ENCODE results near the gene UBAC2.

Gene UBAC2

GRCh38 chr13:99250982-99251825, 50.5 kb downstream of the UBAC2 start:
- DNase-seq, result no peak

- DNase-seq, result no peak
Observed at GRCh38 chr13:99251921-99252320, 51.3 kb downstream of the UBAC2 start.

- DNase-seq, result no peak
Observed at GRCh38 chr13:99254830-99255229, 54.2 kb downstream of the UBAC2 start.

- DNase-seq, result no peak
Observed at GRCh38 chr13:99255271-99255670, 54.6 kb downstream of the UBAC2 start.

GRCh38 chr13:99256283-99256682, 55.6 kb downstream of the UBAC2 start:
- DNase-seq, result no peak

- no peak for DNase-seq
Observed at GRCh38 chr13:99256709-99257108, 56.1 kb downstream of the UBAC2 start.

GRCh38 chr13:99257291-99257690, 56.6 kb downstream of the UBAC2 start:
- DNase-seq, result no peak

- no peak for DNase-seq
Observed at GRCh38 chr13:99258210-99258860, 57.7 kb downstream of the UBAC2 start, which contains the start of gene GPR18. GPR18 (minus strand) TSS chr13:99258379; CDS start chr13:99255872, 2,507 bp downstream.

GRCh38 chr13:99258946-99259345, 58.3 kb downstream of the UBAC2 start:
- DNase-seq, result no peak

GRCh38 chr13:99260216-99260615, 59.6 kb downstream of the UBAC2 start:
- no peak for DNase-seq

- DNase-seq, result no peak
Observed at GRCh38 chr13:99261059-99261458, 60.4 kb downstream of the UBAC2 start.

GRCh38 chr13:99263126-99263785, 62.6 kb downstream of the UBAC2 start:
- no peak for DNase-seq

GRCh38 chr13:99264051-99264450, 63.4 kb downstream of the UBAC2 start:
- no peak for DNase-seq

GRCh38 chr13:99265162-99265800, 64.6 kb downstream of the UBAC2 start:
- DNase-seq, result no peak

- peak in 1 of 2 experiments; percentile 39 for DNase-seq
Observed at GRCh38 chr13:99265821-99266426, 65.3 kb downstream of the UBAC2 start.

- no peak for DNase-seq
Observed at GRCh38 chr13:99266827-99267226, 66.2 kb downstream of the UBAC2 start.

GRCh38 chr13:99267927-99268326, 67.3 kb downstream of the UBAC2 start:
- no peak for DNase-seq

GRCh38 chr13:99268822-99269221, 68.2 kb downstream of the UBAC2 start:
- no peak for DNase-seq

GRCh38 chr13:99269627-99270241, 69.1 kb downstream of the UBAC2 start:
- DNase-seq, result peak in 1 of 2 experiments; percentile 7

GRCh38 chr13:99270518-99270917, 69.9 kb downstream of the UBAC2 start:
- DNase-seq, result no peak

- DNase-seq, result no peak
Observed at GRCh38 chr13:99271249-99271648, 70.6 kb downstream of the UBAC2 start.

- DNase-seq, result no peak
Observed at GRCh38 chr13:99272481-99272880, 71.8 kb downstream of the UBAC2 start.
